SK-N-SH (cell line): ENCODE measurements around the gene AGRP. TPM values are rescaled to one million over a fixed set of nuclear protein-coding genes. Genes with fewer than 3 reads are reported as not detected.

Source experiments
- CTCF ChIA-PET: fragments of 300-600, 350-600 bp; formaldehyde crosslinking; extraction: SDS; loops from one replicate; lab custom pipeline; 2021; lab: Yijun Ruan, JAX
- POLR2A ChIA-PET: fragments of 350-600 bp; sonication (Branson Sonifier 250); formaldehyde crosslinking; extraction: SDS; loops from one replicate; lab custom pipeline; 2020; ENCODE audit warnings: antibody characterized with exemption, inconsistent platforms; lab: Yijun Ruan, JAX
- DNase-seq: peaks from one replicate; pipeline ENCODE4 v3.0.0; 2012
- H2AFZ ChIP-seq: fragments of 200-600 bp; sonication (generic); 2 replicates; pipeline ENCODE4 v1.8.1; 2016; ENCODE audit warnings: antibody characterized with exemption, mild to moderate bottlenecking, low read depth
- H3F3A ChIP-seq: fragments of 200-600 bp; sonication (generic); replicated peaks from 2 replicates; pipeline ENCODE3; 2016; ENCODE audit warnings: antibody characterized with exemption, mild to moderate bottlenecking; ENCODE audit not compliant: insufficient read depth
- H3K27ac ChIP-seq, 2 experiments: fragments of 200-500 bp in 1 of 2; fragments of 200-600 bp in 1 of 2; sonication (Bioruptor generic) in 1 of 2; sonication (generic), shearing (Covaris generic) in 1 of 2; 2 replicates each; pipeline versions ENCODE4 v1.5.1 to v1.6.1; 2014 to 2016; ENCODE audit warnings: low read depth in 2 of 2, inconsistent platforms in 1 of 2, low read length in 1 of 2, mild to moderate bottlenecking in 1 of 2, mixed read lengths in 1 of 2
- H3K27me3 ChIP-seq: fragments of 200-600 bp; sonication (generic), shearing (Covaris generic); 2 replicates; pipeline ENCODE4 v1.6.1; 2016; ENCODE audit warnings: mixed run types; ENCODE audit not compliant: insufficient read depth
- H3K36me3 ChIP-seq, 2 experiments: fragments of 200-500 bp in 1 of 2; fragments of 200-600 bp in 1 of 2; sonication (Bioruptor generic) in 1 of 2; sonication (generic) in 1 of 2; replicated peaks in 1 of 2; 2 replicates each; pipeline versions ENCODE3 to v1.5.1; 2014 to 2016; ENCODE audit warnings: low read length in 1 of 2, mild to moderate bottlenecking in 1 of 2; ENCODE audit not compliant: insufficient read depth in 2 of 2, control insufficient read depth in 1 of 2
- H3K4me1 ChIP-seq, 2 experiments: fragments of 200-500 bp in 1 of 2; fragments of 200-600 bp in 1 of 2; sonication (Bioruptor generic) in 1 of 2; sonication (generic), shearing (Covaris generic) in 1 of 2; 2 replicates each; pipeline versions ENCODE4 v1.5.1 to v1.6.1; 2014 to 2016; ENCODE audit warnings: low read depth in 1 of 2, low read length in 1 of 2, mixed run types in 1 of 2; ENCODE audit not compliant: insufficient read depth in 2 of 2, control insufficient read depth in 1 of 2
- H3K4me2 ChIP-seq: fragments of 200-600 bp; sonication (generic), shearing (Covaris generic); 2 replicates; pipeline ENCODE4 v1.6.1; 2017; ENCODE audit warnings: mixed run types
- H3K4me3 ChIP-seq, 2 experiments: fragments of 200-500 bp in 1 of 2; fragments of 200-600 bp in 1 of 2; sonication (Bioruptor generic) in 1 of 2; sonication (generic), shearing (Covaris generic) in 1 of 2; 2 replicates each; pipeline versions ENCODE4 v1.5.1 to v1.8.1; 2014 to 2016; ENCODE audit warnings: low read depth in 2 of 2, inconsistent platforms in 1 of 2, low read length in 1 of 2, mild to moderate bottlenecking in 1 of 2, mixed read lengths in 1 of 2, moderate library complexity in 1 of 2
- H3K79me2 ChIP-seq: fragments of 200-600 bp; sonication (generic); 2 replicates; pipeline ENCODE4 v1.8.1; 2017; ENCODE audit warnings: mild to moderate bottlenecking; ENCODE audit not compliant: insufficient read depth
- H3K9ac ChIP-seq: fragments of 200-600 bp; sonication (generic); 2 replicates; pipeline ENCODE4 v1.6.1; 2017; ENCODE audit warnings: mixed run types
- H3K9me2 ChIP-seq: fragments of 200-600 bp; sonication (generic); 2 replicates; pipeline ENCODE4 v1.6.1; 2017; ENCODE audit warnings: mixed run types
- H3K9me3 ChIP-seq: fragments of 200-600 bp; sonication (generic); 2 replicates; pipeline ENCODE4 v1.6.1; 2017; ENCODE audit warnings: mixed run types, mild to moderate bottlenecking, moderate library complexity
- H4K20me1 ChIP-seq: fragments of 200-600 bp; sonication (generic); 2 replicates; pipeline ENCODE4 v1.6.1; 2017; ENCODE audit warnings: mild to moderate bottlenecking, mixed run types; ENCODE audit not compliant: insufficient read depth
- ELF1 ChIP-seq: IDR thresholded peaks from 2 replicates; pipeline ENCODE4 v1.4.0; 2012
- EZH2phosphoT487 ChIP-seq: fragments of 200-600 bp; sonication (generic); IDR thresholded peaks from 2 replicates; pipeline ENCODE4 v1.6.1; 2017; ENCODE audit warnings: low read depth, mixed run types, mild to moderate bottlenecking, antibody characterized with exemption, moderate library complexity, borderline replicate concordance
- FOXJ3 ChIP-seq: sonication (generic); formaldehyde crosslinking; IDR thresholded peaks from 2 replicates; pipeline ENCODE4 v1.5.1; 2020; ENCODE audit warnings: mild to moderate bottlenecking, missing genetic modification reagents
- GATA2 ChIP-seq: sonication (generic); formaldehyde crosslinking; IDR thresholded peaks from 2 replicates; pipeline ENCODE4 v1.5.0; 2020; ENCODE audit warnings: mild to moderate bottlenecking, missing genetic modification reagents
- JUND ChIP-seq: IDR thresholded peaks from 2 replicates; pipeline ENCODE4 v1.4.0; 2012
- MAX ChIP-seq: IDR thresholded peaks from 2 replicates; pipeline ENCODE4 v1.4.0; 2012; ENCODE audit warnings: low read depth
- MXI1 ChIP-seq: IDR thresholded peaks from 2 replicates; pipeline ENCODE4 v1.6.1; 2012; ENCODE audit warnings: mild to moderate bottlenecking, low read depth, low read length, improper control_type of control experiment
- NFIC ChIP-seq: IDR thresholded peaks from 2 replicates; pipeline ENCODE4 v1.4.0; 2012; ENCODE audit warnings: borderline replicate concordance
- PBX3 ChIP-seq: IDR thresholded peaks from 2 replicates; pipeline ENCODE4; 2012
- RAD21 ChIP-seq: IDR thresholded peaks from 2 replicates; pipeline ENCODE4 v1.6.1; 2012; ENCODE audit warnings: mild to moderate bottlenecking, low read length
- RCOR1 ChIP-seq: fragments of 150-350 bp; IDR thresholded peaks from 2 replicates; pipeline ENCODE4 v1.6.1; 2017; ENCODE audit warnings: antibody characterized with exemption, low read length
- RXRA ChIP-seq: IDR thresholded peaks from 2 replicates; pipeline ENCODE4 v1.4.0; 2012; ENCODE audit warnings: low read depth, mild to moderate bottlenecking, borderline replicate concordance
- SIN3A ChIP-seq: IDR thresholded peaks from 2 replicates; pipeline ENCODE4 v1.6.1; 2012; ENCODE audit warnings: low read depth, mild to moderate bottlenecking, low read length, moderate library complexity, borderline replicate concordance
- SMC3 ChIP-seq: IDR thresholded peaks from 2 replicates; pipeline ENCODE4 v1.6.1; 2012; ENCODE audit warnings: low read depth, low read length, improper control_type of control experiment
- TCF12 ChIP-seq: IDR thresholded peaks from 2 replicates; pipeline ENCODE4 v1.4.0; 2012
- USF1 ChIP-seq: IDR thresholded peaks from 2 replicates; pipeline ENCODE4 v1.4.0; 2012; ENCODE audit warnings: low read depth, borderline replicate concordance
- ZBTB33 ChIP-seq: IDR thresholded peaks from 2 replicates; pipeline ENCODE4 v1.4.0; 2012; ENCODE audit warnings: low read depth, borderline replicate concordance
- WGBS: methylation state at CpG from one replicate; pipeline ENCODE4 v1.1.6; 2017; ENCODE audit warnings: low lambda C conversion rate; 5-methylcytosine and 5-hydroxymethylcytosine counted together
- polyA plus RNA-seq, 3 experiments: library from polyadenylated mRNA; depleted of rRNA; stranded (reverse); fragments of >200 nt; gene quantifications; 2 replicates each; pipeline ENCODE4 v1.2.3, GENCODE V29; 2012
- TF ChIP-seq, protein P1 (sequence below): fragments of 150-350 bp; IDR thresholded peaks from 2 replicates; pipeline ENCODE4 v1.6.1; 2017; ENCODE audit warnings: antibody characterized with exemption, low read length, low read depth, borderline replicate concordance

Gene AGRP
- polyA plus RNA-seq, 1 of the 3 experiments (the other 2 are of a cell fraction), result not detected

GRCh38 chr16:67518676-67519075 lies 35.3 kb upstream of the AGRP start:
- CTCF ChIA-PET, result interaction anchor here (0.9 to 9.3 kb wide), 3 partner anchors 26 to 146 kb away, joined by 3 to 246 read pairs (median 57); partner anchors contain the start of genes ACD, C16orf86, ENKD1 and PARD6A
- H3K9ac ChIP-seq, result no peak overlapping the region
- WGBS, result 100% methylated on average over 8 of the region's 8 CpGs

More at GRCh38 chr16:67518676-67519075, 35.3 kb upstream of the AGRP start:
- H3K9me3 ChIP-seq, result no peaks in the 10 kb centered on the region
- no peaks in the 10 kb centered on the region for H3K36me3 ChIP-seq
- no peak overlapping the region for H3K4me3 ChIP-seq
- no peaks in the 10 kb centered on the region for H3K79me2 ChIP-seq
- no peaks in the 10 kb centered on the region for H3K27me3 ChIP-seq
- H3K27ac ChIP-seq, result no peak overlapping the region
- DNase-seq, result no peak
- H2AFZ ChIP-seq, result no peak overlapping the region
- TF ChIP-seq RXRA (no peak), TCF12 (no peak), MXI1 (no peak), RCOR1 (no peak), SIN3A (no peak), PBX3 (no peak), RAD21 (no peak), FOXJ3 (no peak), EZH2phosphoT487 (no peak), ZBTB33 (no peak), ELF1 (no peak), USF1 (no peak), GATA2 (CRISPR knock-in tag) (no peak), SMC3 (no peak), NFIC (no peak), MAX (no peak), JUND (no peak)
- TF ChIP-seq, protein P1, sequence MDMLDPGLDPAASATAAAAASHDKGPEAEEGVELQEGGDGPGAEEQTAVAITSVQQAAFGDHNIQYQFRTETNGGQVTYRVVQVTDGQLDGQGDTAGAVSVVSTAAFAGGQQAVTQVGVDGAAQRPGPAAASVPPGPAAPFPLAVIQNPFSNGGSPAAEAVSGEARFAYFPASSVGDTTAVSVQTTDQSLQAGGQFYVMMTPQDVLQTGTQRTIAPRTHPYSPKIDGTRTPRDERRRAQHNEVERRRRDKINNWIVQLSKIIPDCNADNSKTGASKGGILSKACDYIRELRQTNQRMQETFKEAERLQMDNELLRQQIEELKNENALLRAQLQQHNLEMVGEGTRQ, result no peak
- H3K4me2 ChIP-seq, result no peak overlapping the region
- H3K9me2 ChIP-seq, result no peaks in the 10 kb centered on the region
- H4K20me1 ChIP-seq, result no peaks in the 10 kb centered on the region
- peaks cover 24% of the 10 kb centered on the region for H3F3A ChIP-seq
- peaks cover 3 to 11% of the 10 kb centered on the region in 2 experiments; a peak in 2 of 4 replicates for H3K4me1 ChIP-seq
- POLR2A ChIA-PET, result no interaction called here
